GM21619 (cell line): Measurements from ENCODE around the gene SAMSN1.

Experiments
- ATAC-seq: cut with Tn5 transposase; IDR thresholded peaks from one replicate; pipeline ENCODE4 v1.9.1; 2021; ENCODE audit not compliant: unreplicated experiment

Gene SAMSN1

DNA sequence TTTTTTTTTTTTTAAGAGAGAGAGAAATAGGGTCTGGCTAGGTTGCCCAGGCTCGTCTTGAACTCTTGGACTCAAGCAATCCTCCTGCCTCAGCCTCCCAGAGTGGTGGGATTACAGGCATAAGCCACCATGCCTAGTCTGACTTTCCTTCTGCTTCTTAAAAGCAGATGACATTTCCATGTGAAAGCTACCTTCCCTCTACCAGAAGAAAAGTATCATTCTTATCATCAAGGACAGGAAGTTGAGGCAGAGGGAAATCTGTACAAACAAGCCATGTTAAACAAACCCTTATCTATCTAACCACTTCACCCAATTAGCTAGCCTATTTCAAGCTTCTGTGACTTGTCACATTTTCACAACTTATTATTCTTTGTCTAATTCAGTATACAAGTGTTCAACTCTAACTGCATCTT is 54.8 kb downstream of the SAMSN1 start:
- ATAC-seq: no peak

DNA sequence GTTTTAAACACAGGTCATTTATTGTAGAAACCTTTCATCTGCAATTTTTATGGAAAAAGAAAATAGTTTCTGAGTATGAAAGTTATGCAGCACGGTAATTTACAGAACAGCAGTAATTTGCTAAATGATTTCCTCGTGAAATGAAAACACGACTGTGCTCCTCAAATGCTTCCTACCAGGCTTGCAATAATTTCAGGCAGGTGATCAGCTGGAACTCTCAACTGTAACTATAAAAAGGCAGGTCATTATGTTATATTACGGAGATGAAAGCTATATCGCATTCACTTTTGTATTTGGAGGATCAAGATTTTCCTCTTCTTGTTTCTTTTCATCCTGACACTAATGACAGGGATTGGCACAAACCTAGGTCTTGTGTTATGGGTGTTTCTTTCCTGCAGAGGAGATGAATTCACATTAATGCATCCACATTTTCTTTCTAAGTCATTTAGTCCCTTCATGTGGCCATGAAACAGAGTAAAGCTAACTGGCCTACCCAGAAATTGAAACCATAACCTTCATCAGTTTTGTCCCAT is 57.4 kb downstream of the SAMSN1 start:
- ATAC-seq: no peak

DNA sequence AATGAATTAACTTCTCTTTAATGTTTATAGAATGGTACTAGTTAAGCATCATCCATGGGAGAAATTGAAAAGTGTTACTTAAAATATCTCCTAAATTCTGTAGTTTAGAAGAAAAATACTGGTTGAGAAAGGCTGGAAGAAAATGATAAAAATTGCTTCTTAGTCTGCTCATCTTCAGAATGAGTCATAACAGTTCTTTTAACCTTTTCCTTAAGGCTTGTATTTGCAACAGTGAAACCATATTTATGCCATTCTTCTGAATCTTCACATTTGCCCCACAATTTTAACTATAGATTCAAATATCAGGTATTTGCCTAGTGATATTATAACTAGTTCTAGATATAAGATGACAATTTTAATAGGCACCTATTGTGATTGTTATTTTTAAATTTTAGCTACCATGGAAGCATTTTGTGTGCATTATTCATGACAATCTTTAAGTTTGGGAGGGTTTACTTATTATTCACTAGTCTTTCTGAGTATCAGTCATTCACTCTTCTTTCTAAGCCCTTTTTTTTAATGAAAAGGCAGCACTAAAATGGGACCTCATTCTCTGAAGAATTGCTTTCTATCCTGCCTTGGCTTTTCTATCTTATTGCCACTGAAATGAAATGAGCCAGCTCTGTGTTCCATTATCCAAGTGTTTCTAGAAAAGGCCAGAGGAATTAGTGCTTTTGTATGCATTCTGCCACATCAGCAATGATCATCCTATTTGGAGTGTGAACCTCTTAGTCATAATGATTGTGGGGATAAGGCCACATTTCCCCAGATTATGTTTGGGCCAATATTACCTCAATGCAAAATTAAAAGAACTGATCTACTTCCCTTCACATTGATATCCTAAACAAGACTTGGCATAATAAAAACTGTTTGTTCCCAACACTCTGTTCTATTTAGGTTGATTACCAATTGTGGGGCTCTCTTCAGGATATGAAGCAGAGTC is 58.4 kb downstream of the SAMSN1 start:
- no peak for ATAC-seq

DNA sequence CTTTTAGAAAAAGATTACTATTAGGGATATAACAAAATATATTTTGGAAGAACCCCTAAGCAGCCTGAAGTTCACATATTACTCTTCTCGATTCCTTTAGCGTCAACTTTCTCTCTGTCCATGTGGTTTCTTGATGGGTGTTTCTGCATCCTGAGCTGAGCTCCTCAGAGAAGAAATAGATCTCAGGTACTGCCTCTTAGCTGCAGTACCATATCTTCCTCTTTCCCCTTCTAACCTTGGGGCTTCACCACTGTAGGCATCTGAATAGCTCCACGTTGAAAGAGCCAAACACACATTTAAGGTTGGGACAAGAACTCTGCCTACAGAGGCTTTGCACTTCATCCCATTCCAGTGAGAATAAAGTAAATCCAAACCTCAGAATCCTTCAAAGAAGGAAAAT is 59.2 kb downstream of the SAMSN1 start:
- no peak for ATAC-seq

DNA sequence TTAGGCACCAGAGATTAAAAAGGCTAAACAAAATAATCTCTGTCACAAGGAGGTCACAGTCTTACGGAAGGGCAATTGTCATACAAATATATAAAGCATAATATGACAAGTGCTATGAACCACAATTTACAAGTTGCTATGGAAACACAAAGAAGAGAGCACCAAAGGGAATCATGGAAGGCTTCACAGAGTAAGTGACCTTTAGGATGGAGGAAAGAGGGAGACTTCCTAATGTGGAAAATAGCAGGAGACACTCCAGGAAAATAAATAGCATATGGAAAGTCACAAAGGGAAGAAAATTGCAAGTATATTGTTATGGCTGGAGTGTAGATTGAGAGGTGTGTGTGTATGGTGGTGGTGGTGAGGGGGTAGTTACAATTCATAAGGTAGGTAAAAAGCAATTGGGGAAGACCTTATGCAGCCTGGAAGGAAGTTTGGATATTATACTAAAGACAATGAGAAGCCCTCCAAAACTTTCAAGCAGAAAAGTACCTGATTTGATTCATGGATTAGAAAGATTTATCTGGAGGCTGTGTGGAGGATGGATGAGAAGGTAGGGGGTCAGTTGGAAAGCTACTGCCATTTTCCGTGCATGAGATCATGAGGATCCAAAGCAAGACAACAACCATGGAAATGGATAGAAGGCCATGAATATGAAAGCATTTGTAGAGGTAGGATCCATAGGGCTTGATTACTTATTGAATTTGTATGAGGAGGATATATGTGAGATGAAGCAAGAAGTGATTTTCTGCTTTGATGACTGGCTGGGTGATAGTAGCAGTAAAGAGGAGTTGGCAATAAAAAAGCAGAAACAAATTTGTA is 61.7 kb downstream of the SAMSN1 start:
- no peak for ATAC-seq

DNA sequence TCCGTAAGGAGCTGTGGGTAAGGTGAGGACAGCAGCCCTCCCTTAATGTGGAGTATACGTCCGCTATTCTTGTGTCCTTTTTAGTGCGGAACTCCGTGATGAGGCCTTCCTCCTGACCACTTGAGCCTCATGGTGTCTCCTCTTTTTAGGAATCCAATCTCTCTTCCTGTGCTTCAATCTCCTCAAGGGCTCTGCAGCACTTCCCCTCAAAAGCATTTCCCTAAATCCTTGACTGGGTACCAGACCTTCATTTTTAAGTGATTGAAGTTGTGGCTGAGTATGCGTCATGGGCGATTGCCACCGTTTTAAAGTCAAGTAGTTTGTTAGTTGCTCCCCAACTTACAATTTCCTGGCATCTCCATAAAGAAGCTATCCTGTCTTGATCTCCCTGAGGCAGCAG is 62.8 kb downstream of the SAMSN1 start:
- no peak for ATAC-seq

DNA sequence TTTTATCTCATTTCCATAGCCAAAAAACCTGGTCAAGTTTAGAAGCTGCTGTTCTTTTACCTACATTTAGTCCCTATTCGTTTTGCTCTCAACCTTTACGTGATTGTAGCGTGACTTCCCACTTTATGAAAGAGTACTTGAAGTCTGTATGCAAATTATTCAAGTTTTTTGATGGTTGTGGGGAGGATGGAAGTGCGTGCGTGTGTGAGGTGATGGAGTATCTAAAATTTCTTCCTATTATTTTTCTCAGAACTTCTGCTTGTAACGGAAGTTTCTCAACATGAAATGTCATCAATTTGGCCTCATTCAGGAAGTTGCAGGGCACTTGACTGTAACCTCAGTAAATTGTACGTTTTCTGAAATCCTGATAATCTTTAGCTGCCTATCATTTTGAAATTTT is 64.0 kb downstream of the SAMSN1 start:
- ATAC-seq: no peak

DNA sequence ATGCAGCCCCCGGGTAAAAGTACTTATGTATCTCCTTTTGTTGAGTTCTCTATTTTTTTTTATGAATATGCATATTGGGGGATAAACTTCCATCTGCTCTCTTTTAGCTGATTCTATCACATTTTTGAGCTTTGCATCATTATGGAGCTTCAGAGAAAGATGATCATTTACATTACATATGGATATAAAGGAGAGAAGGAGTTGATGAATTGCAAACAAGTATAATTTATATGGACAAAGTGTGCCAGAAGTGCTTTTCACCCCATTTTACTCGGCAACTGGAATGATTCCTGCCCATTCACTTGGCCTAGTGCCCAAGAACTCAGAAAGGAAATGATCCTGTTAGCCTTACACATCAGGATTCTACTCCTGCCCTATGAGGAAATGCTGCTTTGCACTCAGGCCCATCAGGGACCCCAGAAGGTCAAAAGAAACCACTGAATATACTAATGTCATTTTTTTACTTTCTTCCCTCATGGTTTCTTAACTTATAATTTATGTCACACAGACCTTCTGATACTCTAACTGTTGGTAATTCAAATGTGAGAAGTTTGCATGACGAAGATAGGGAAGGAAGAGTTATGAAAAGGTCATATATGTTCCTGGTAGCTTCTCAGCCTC is 65.6 kb downstream of the SAMSN1 start:
- ATAC-seq: no peak

DNA sequence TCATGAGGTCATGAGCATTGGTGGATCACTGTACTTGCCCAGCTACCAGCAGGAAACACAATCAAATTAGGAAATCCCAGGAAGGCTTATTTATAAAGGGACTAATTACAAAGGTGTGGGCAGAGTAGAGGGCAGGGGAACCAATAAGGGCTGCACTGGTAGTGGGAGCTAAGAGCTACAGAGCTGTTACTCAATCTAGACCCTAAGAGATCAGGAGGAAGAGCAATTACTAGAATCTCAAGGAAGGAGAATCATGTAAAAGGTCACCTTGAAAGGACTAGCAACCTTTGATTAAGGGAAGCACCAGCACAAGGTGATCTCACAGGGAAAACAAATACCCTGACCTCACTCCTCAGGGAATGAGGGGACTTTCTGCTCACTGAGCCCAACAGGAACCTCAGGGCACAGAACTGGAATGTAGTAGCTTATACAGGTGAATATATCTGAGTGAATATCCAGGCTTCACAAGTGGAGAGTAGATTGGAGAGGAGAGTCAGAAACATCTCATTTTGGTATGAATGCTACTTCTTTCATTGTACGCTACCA is 66.8 kb downstream of the SAMSN1 start:
- ATAC-seq: no peak

DNA sequence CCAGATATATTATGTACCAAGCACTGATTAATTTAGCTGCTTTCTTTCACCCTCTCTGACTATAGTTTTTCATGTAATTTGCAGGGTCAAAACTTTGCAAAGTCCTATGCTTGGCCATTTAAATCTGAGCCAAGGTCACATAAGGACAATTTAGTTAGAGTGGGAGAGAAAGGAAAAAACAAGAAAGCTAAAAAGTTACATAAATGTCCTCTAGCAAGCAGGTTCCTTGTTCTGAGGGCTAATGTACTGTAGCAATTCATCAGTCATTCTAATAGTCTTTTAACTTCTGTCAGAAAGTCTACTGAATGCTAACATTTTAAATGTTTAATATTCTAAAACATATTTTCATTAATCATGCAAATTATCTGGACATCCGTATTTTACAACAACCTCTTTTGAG is 68.3 kb downstream of the SAMSN1 start:
- ATAC-seq: no peak

DNA sequence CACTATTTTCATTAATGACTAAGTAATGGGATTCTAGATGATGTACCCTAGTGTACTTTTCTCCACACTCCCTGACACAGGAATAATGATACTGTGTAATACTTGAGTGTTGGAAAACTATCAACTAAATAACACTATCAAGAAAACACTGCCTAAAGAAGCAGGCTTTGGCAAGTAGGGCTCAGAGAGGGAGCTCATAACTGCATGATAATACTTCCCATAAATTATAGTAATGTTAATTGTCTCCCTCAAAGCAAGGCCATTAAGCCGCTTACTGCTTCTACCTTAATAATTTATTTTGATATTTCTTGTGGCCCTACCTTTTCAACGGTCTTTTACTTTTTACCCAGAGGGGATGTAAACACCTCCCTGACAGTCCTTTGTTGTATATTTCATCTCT is 69.0 kb downstream of the SAMSN1 start:
- no peak for ATAC-seq

DNA sequence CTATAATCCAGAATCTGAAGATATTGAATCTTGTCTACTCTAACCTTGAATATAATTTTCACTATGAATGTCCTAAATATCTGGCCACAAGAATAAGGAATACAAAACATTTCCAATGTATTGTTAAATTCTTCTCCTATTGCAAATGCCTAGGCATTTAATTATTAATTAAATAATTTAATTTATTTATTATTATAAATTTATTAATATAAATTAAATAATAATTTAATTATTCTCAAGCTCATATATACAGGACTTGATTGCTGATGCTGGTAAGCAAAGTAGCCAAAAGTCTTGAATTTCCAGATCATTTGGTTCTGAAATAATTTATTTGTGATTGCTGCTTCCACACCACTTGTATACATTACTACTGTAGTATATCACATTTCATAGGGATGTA is 71.1 kb downstream of the SAMSN1 start:
- no peak for ATAC-seq

DNA sequence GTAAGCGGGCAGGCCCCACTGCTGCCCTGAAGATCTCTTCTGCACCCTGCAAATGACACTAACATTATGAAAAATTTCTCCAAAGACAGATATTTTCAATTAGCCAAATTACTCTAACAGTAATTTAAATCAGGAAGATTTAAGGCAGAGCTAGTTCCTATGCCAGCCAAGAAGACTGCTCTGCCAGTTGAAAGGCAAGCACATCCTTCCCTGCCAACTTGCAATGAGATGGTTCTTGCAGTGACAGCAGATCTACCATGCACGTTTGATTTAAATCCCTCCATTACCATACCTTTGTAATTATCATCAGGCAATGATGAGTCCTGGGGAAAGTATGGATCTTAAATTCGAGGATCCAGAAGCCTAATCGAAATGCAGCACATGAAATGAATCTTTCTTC is 76.5 kb downstream of the SAMSN1 start:
- no peak for ATAC-seq

DNA sequence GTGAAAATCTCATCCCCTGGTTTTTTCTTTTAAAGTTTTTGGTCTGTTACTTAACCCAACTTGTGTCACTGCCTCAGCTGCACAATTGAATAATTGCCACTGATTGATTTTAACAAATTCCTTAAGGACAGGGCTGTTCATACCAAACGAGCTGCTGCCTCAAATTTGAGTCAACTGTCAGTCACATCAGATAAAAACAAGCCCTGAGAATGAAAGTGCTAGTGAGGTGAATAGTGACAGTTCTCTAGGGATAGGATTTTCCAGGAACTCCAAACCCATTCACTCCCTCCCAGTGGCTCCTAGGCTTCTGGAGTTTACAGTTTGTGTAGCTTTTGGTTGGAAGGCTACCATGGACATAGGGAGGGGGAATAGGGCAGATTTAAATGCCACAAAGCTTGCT is 79.4 kb downstream of the SAMSN1 start:
- no peak for ATAC-seq

DNA sequence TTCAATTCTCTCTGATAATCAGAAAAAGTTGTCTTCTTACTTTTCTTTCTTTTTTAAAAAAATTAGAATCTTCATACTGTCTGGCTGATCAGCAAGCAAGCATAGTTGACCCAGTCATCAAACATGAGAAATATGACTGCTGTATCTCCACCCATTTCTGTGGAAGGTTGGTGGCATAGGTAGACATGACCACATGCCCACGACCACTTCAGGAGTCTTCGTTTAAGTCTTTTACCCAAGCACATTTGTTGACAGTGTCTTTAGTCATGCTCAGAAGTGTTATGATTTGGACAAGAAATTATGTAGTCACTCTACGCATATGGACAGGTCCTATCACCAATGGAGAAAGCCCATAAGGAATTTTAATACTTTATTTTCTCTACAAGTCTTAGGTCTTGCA is 88.4 kb downstream of the SAMSN1 start:
- no peak for ATAC-seq

DNA sequence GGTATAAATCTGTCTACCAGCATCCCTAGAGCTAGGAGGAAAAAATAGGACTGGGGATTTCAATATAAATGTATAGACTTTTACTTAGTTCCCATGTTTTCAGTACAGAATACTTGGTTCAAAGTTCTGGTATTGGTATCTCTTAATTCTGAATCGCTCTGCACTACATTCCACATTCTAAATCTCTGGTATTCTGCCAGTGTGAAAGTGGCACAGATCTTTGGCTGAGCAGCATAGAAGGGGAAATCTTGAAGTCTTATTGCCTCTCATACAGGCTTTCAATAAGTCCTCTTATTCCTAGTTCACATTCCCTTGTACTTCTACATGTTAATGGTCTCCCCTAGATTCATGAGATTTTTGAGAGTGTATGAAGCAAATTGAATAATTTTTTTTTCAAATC is 89.2 kb downstream of the SAMSN1 start:
- ATAC-seq: no peak

DNA sequence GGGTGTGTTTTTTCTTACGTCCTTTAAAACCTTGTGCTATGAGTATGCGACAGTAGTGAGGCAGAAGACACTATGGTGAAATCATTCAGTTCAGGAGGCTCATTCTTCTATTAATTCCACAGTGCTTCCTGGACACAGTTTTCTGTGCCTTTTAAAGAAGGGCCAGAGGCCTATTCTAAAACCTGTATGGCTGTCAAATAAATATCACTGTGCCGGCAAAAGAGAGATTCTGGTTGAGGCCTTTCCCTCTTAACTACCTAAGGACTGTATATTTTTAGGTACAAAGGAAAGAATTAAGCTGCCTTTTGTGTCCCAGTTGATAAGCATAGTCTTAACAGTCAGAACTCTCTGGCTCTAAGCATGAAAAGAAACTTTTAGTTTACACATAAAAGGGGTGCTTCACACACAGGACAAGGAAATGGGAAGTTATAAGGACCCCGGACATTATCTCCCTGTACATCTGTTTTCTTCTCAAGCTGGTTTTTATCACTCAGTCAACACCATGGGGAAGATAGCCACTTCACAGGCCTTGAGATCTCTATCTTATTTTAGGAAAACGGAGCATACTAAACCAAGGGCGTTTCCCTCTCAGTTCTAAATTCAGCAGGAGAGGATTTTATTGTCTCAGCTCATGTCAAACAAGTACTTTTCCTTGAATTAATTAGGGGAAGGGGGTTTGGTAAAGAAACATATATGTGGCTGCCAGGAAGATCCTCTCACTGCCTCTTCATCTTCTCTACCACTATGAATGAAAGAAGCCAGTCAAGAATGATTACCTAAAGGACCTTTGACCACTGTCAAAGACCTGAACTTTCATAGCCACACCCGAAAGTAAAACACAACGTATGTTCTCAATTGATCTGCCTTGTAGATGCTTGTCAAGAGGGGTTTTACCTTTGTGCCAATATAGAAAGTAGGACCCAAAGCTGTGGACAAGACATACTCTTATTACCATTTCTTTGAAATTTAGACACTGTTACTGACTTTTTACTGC is 91.8 kb downstream of the SAMSN1 start:
- peak; percentile 72 for ATAC-seq

DNA sequence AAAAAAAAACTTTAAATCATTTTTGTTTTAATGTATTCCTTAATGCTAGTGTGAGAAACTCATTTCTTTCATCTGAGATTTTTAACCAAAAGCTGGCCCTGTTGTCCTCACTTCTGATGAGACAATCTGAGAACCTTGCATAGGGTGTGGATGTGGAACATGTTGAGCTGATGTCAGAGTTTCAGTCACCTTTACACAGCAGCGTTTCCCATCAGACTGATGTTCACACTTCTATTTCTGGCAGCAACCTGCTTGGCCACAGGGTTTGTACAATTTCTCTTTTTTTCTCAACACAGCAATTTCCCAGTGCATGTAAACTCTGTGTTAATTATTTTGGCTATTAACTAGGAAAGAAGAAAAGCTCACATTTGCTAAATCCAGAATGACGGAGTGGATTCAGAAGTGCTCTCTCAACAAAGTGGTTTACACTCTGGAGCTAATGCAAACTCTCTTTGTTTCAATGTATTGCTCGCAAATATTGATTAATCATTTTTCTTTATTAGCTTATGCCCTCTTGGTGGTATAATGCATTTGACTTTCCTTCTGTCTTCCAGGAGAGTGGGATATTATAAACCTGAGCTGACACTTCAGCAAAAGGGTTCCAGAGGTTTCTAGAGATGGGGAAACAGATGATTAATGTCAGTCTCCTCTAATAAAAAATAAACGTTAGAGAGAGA is 92.6 kb downstream of the SAMSN1 start:
- ATAC-seq: peak; percentile 82

DNA sequence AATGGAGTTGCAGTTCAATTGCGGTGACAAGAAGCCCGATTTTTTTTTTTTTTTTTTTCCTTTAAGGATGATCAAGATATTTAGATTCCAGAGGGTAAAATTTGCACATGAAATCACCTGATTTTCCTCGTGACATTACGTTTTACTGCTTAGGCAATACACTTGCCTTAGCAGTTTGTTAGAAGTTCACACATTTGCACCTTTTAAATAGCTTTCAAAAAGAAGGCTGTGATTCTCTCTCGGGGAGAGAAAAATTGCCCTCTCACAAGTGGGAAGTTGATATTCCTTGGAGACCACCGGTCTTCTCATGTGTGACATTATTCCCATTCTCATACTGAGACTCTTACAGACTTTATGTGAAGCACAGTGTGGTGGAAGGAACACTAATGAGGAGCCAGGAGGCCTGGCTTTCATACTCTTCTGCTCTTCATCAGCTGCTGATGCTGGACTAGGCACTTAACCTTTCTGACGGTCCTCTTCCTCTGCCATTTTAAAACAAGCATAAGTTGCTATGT is 93.3 kb downstream of the SAMSN1 start:
- ATAC-seq: no peak
